GM20000 (cell line): ENCODE data around the gene VPS13D.

Experiments used
- DNase-seq: peaks from one replicate; pipeline ENCODE4 v3.0.0; 2012; ENCODE audit warnings: low spot score
- CTCF ChIP-seq: IDR thresholded peaks from 2 replicates; pipeline ENCODE4 v1.5.1; 2012; ENCODE audit warnings: mild to moderate bottlenecking, control low read depth; ENCODE audit errors: extremely low read depth, missing control alignments

The VPS13D gene

GRCh38 chr1:12486059-12486341 is 256.2 kb downstream of the VPS13D start:
- TF ChIP-seq CTCF = no peak
- no peak for DNase-seq

GRCh38 chr1:12486401-12487005 is 256.7 kb downstream of the VPS13D start:
- TF ChIP-seq CTCF = no peak
- no peak for DNase-seq

- TF ChIP-seq CTCF = no peak
- DNase-seq = no peak
These were observed 257.7 kb downstream of the VPS13D start for GRCh38 chr1:12487520-12487919.

DNA sequence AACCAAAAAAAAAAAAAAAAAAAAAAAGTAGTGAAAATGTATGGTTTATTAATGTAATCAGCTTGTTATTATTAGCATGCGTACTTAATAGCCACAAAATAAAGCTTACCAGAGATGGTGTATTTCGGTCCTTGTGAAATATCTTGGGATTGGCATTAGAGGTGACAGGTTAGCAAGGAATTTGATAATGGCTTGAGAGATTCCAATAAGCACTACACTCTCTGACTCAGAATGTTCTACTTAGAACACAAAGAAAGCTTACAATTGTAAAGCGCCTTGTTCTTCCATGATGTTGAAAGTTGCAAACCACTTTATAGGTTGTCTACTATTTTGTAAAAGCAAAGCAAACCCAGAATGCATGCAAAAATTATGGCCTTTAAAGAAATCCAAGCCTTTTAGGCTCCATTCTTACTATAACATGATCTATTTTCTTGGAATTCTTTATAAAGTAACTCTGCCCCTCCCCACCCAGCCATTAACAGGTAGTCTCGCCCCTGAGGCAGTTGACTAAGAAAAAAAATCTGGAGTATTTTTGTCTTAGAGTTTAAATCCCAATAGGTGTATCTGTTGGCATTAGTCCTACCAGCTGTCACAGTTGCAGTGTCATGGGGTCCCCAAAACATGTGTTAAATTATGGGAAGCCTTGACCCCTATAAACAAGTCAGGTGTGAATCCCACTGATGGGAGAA is 259.0 kb downstream of the VPS13D start:
- no peak for TF ChIP-seq CTCF
- no peak for DNase-seq

GRCh38 chr1:12490532-12491142 is 260.8 kb downstream of the VPS13D start:
- TF ChIP-seq CTCF = no peak
- no peak for DNase-seq

GRCh38 chr1:12491656-12492055 is 261.8 kb downstream of the VPS13D start:
- no peak for TF ChIP-seq CTCF
- no peak for DNase-seq

GRCh38 chr1:12495725-12496124 is 265.9 kb downstream of the VPS13D start:
- no peak for DNase-seq
- no peak for TF ChIP-seq CTCF
